GM12872 (cell line): ENCODE results near the gene TRPM3.

Source experiments
- TF ChIP-seq, protein P1 (sequence below): IDR thresholded peaks from 3 replicates; pipeline ENCODE4 v1.5.1; 2011; ENCODE audit warnings: low read depth, mild to moderate bottlenecking, low read length, moderate library complexity; ENCODE audit not compliant: insufficient read depth

Gene TRPM3

DNA sequence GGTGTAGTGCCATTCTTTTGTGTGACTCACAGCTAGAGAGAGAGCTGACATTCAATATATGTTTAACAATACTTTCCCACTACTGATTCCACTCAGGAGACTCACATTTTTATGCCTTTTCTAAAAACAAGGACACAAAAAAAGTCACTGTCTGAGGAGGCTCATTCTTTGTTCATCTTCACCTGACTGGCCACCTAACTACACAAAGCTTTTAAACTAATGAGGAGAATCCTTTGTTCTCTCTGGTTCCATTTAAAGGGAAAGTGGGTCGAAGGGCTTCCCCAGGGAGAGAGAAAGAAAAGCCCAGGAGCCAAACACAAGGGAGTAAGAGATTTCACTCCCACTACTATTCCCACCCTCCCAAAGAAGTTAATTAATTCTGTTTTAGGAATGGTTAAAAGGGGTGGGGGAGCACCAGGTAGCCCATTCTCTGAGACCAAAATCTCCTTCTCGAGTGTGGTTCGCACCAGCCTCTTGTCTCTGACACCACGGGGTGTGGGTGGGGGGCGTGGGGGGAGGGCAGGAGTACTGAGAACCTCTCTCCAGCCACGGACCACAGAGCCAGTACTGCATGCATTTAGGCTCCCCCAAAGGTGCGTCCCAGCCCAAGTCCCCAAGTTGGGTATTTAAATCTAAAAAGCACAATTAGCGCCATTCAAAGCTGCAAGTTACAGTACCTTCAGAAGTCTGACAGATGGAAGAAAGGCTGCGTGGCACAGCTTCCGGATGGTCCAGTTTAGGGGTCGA is 747 bp downstream of the TRPM3 start:
- TF ChIP-seq, protein P1, sequence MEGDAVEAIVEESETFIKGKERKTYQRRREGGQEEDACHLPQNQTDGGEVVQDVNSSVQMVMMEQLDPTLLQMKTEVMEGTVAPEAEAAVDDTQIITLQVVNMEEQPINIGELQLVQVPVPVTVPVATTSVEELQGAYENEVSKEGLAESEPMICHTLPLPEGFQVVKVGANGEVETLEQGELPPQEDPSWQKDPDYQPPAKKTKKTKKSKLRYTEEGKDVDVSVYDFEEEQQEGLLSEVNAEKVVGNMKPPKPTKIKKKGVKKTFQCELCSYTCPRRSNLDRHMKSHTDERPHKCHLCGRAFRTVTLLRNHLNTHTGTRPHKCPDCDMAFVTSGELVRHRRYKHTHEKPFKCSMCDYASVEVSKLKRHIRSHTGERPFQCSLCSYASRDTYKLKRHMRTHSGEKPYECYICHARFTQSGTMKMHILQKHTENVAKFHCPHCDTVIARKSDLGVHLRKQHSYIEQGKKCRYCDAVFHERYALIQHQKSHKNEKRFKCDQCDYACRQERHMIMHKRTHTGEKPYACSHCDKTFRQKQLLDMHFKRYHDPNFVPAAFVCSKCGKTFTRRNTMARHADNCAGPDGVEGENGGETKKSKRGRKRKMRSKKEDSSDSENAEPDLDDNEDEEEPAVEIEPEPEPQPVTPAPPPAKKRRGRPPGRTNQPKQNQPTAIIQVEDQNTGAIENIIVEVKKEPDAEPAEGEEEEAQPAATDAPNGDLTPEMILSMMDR, result no peak

- TF ChIP-seq, protein P1, result no peak
Observed at GRCh38 chr9:71119746-71120145, 1.7 kb downstream of the TRPM3 start.

GRCh38 chr9:71118324-71118723 is 3.1 kb downstream of the TRPM3 start:
- TF ChIP-seq, protein P1, result no peak

DNA sequence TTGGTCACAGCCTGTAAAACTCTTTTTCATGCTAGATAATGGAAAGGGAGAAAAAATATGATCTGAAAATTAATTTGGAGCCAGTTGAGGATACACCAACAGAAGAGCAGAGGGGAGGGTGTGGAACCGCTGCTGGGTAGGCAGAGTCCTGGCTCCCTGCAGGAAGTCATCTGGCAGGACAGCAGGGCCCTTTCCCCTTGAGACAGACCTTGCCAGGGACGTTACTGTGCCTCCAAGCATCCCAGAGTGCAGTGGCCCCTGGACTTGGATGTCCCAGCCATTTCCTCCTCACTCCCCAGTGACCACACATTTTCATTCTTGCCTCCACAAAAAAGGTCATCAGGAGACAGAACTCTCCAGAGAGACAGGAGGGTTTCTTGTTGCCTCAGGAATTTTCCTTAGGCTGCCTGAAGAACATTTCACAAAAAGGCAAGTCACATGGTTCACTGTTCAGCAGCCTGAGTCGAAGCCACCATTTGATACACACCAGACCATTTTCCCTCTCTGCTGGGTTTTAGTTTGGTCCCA is 5.9 kb downstream of the TRPM3 start:
- TF ChIP-seq, protein P1, result no peak

DNA sequence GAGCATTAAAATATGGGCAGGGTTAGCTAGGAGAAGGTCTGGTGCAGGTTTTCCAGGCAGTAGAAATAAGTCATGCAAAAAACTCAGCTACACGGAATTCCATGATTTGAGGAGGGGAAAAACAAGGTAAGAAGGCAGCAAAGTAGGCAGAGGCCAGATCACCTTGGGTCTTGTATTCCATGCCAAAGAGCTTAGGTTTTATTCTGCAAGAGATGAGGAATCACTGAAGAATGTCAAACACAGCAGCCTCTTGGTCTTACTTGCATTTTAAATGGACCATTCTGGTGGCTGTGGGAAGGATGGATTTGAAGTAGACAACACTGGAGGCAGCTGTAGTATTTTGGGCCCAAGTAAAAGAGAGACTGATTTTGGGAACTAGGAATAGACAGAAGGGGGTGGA is 8.6 kb downstream of the TRPM3 start:
- TF ChIP-seq, protein P1, result no peak

GRCh38 chr9:71108937-71109336 is 12.5 kb downstream of the TRPM3 start:
- TF ChIP-seq, protein P1, result no peak

- TF ChIP-seq, protein P1, result no peak
Observed at GRCh38 chr9:71106992-71107391, 14.4 kb downstream of the TRPM3 start.
